Left lobe of liver (tissue), 2 donors: ENCODE results near the gene LRRC8D. TPM values are rescaled to one million over a fixed set of nuclear protein-coding genes. Genes with fewer than 3 reads are reported as not detected.

Source experiments
- ATAC-seq: fragments of 200-7000 bp; cut with Tn5 transposase; one replicate; pipeline ENCODE4 v1.9.1; 2020; ENCODE audit warnings: mild to moderate bottlenecking, moderate library complexity
- DNase-seq: peaks from one replicate; pipeline ENCODE4 v3.0.0-alpha.2; 2020; ENCODE audit warnings: low spot score
- total RNA-seq: library from RNA; stranded (reverse); gene quantifications from one replicate; pipeline ENCODE4 v1.2.1, GENCODE V29; 2021
- donor health status: DM: no; HTN: no; CAD: no; lungs with moderate emphysema.
- donor health status: DM: no; HTN: yes; CAD: no.

LRRC8D gene
- total RNA-seq, 1 donor from 2014 or later = 22.1 TPM

GRCh38 chr1:89806616-89807015 is 14.2 kb upstream of the LRRC8D start:
- no peak for ATAC-seq
- DNase-seq = no peak

- no peak for ATAC-seq
- DNase-seq = no peak
These were observed 13.3 kb upstream of the LRRC8D start for GRCh38 chr1:89807503-89807902.

- DNase-seq = no peak
- no peak for ATAC-seq
These were observed 12.8 kb upstream of the LRRC8D start for GRCh38 chr1:89807983-89808382.

- no peak for ATAC-seq
- no peak for DNase-seq
These were observed 12.3 kb upstream of the LRRC8D start for GRCh38 chr1:89808441-89809117.

GRCh38 chr1:89809556-89809955 is 11.3 kb upstream of the LRRC8D start:
- DNase-seq (no peak), ATAC-seq (no peak)

- ATAC-seq (no peak), DNase-seq (no peak)
These were observed 10.5 kb upstream of the LRRC8D start for GRCh38 chr1:89810302-89810701.

- ATAC-seq = no peak
These were observed 10.0 kb upstream of the LRRC8D start for GRCh38 chr1:89810880-89811279.

GRCh38 chr1:89812992-89813391 is 7.8 kb upstream of the LRRC8D start:
- ATAC-seq = no peak

More at GRCh38 chr1:89810880-89811279, 10.0 kb upstream of the LRRC8D start:
- DNase-seq = no peak

GRCh38 chr1:89815040-89815439 is 5.8 kb upstream of the LRRC8D start:
- ATAC-seq (no peak), DNase-seq (no peak)

More at GRCh38 chr1:89812992-89813391, 7.8 kb upstream of the LRRC8D start:
- DNase-seq = no peak

- ATAC-seq = peak; percentile 7
These were observed 5.2 kb upstream of the LRRC8D start for GRCh38 chr1:89815611-89816010.

GRCh38 chr1:89816366-89816765 is 4.5 kb upstream of the LRRC8D start:
- ATAC-seq (no peak), DNase-seq (no peak)

More at GRCh38 chr1:89815611-89816010, 5.2 kb upstream of the LRRC8D start:
- DNase-seq = no peak

- peak; percentile 61 for ATAC-seq
These were observed 683 bp downstream of the LRRC8D start for GRCh38 chr1:89821322-89822108.

GRCh38 chr1:89822109-89822962 is 1.5 kb downstream of the LRRC8D start:
- DNase-seq (no peak), ATAC-seq (no peak)

More at GRCh38 chr1:89821322-89822108, 683 bp downstream of the LRRC8D start:
- peak; percentile 63 for DNase-seq

GRCh38 chr1:89822999-89823628 is 2.3 kb downstream of the LRRC8D start:
- ATAC-seq (peak; percentile 11), DNase-seq (no peak)

GRCh38 chr1:89823679-89824292 is 3.0 kb downstream of the LRRC8D start:
- ATAC-seq (no peak), DNase-seq (no peak)

- DNase-seq (no peak), ATAC-seq (no peak)
These were observed 5.8 kb downstream of the LRRC8D start for GRCh38 chr1:89826594-89826993.

- DNase-seq = no peak
- ATAC-seq = no peak
These were observed 6.5 kb downstream of the LRRC8D start for GRCh38 chr1:89827330-89827729.

GRCh38 chr1:89827902-89828301 is 7.1 kb downstream of the LRRC8D start:
- no peak for ATAC-seq

GRCh38 chr1:89829186-89829585 is 8.4 kb downstream of the LRRC8D start:
- ATAC-seq (no peak), DNase-seq (no peak)

More at GRCh38 chr1:89827902-89828301, 7.1 kb downstream of the LRRC8D start:
- DNase-seq = no peak

GRCh38 chr1:89831462-89832120 is 10.8 kb downstream of the LRRC8D start:
- DNase-seq (no peak), ATAC-seq (no peak)
